ENCODE data around the gene SAE1.

- no peak for TF ChIP-seq EZH2 (IDR thresholded peaks at IDR 0.05)
- TF ChIP-seq FOXP2 (optimal IDR thresholded peaks at IDR 0.05; ENCODE audit: control extremely low read depth, extremely low read length, insufficient read depth), result no peak
These were observed 481 bp upstream of the SAE1 start for GRCh38 chr19:47130120-47130588.
